SH-SY5Y (cell line): ENCODE measurements around the gene AKT3.

Experiments
- GATA2 ChIP-seq: IDR thresholded peaks from 2 replicates; pipeline ENCODE4 v1.6.1; 2011; ENCODE audit warnings: mild to moderate bottlenecking, low read depth, low read length
- GATA3 ChIP-seq: IDR thresholded peaks from 2 replicates; pipeline ENCODE4 v1.6.1; 2011; ENCODE audit warnings: low read depth, mild to moderate bottlenecking, low read length, moderate library complexity

Gene AKT3

DNA sequence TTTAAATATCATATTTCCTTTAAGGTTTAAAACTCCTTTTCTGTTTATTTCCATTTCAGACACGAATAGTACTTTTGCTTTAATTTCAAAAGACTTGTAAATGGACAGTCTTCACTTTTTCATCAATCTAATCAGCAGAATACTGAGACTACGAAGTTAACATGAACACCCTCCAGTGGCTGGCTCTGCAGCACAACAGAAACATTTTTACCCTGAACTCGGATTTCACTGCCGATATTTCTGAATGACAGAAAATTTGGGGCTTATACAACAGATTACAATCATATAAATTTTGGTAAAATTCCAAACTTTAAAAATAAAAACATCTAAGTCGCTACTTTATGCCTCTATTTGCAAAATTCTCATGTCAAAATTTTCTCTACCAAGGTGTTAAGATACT is 86.2 kb downstream of the AKT3 start:
- TF ChIP-seq GATA3 (no peak), GATA2 (no peak)

DNA sequence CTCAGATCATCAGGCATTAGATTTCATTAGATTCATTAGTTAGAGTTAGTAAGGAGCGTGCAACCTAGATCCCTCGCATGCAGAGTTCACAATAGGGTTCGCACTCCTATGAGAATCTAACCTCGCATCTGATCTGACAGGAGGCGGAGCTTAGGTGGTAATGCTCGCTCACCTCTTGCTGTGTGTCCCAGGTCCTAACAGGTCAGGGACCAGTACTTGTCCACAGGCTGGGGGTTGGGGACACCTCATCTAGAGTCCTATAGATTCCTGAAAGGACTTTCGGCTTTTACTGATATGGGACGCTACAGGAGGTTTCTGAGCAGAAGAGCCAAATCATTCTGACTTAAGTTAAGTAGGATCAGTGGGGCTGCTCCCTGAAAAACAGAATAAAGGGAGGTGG is 91.4 kb downstream of the AKT3 start:
- no peak for TF ChIP-seq GATA3

DNA sequence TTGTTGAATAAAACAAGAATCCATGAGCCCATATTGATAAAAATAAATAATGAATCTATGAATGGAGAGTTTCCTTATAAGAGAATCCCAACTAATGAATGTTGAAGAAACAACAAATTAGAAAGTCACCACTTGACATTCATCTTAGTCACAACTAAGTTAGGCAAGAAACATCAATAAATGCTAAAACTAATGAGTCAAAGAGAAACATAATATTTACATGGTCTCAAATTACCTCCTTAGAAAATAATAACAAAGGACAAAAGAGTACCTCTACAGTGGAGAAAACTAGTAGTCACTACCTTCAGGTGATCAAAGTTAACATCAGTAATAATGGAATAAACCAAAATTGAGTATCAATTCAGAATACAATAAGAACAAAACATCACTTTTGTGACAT is 93.5 kb downstream of the AKT3 start:
- TF ChIP-seq GATA2 = no peak
- TF ChIP-seq GATA3 = no peak

DNA sequence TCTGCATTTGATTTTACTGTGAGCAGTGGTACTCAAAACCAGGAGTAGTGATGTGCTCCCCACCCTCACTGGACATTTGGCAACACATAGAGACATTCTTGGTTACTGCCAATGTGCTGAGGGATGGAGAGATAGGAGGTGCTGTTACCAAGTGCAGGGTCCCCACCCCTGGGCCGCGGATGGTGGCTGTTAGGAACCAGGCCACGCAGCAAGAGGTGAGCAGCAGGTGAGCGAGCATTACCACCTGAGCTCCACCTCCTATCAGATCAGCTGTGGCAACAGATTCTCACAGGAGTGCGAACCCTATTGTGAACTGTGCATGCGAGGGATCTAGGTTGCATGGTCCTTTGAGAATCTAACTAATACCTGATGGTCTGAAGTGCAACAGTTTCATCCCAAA is 95.7 kb downstream of the AKT3 start:
- no peak for TF ChIP-seq GATA3
- TF ChIP-seq GATA2 = no peak

DNA sequence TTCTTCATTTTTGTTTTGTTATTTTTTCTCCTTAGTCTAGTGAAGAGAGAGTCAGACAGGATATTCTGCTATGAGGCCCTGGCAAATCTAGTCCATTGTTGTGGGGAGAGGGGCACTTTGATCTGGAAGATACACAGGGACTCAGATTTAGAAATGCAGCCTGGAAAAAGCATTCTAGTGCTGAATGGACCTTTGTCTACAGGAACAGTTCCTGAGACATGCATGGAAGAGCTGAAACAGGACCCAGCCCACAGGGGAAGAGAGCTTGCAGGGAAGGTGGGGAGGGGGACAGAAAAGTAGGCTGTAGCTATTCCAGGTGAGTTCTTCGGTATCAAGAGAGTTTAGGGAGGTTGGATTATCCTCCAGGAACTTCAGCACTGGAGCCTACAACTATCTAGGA is 98.5 kb downstream of the AKT3 start:
- TF ChIP-seq GATA2 (no peak; the same call in 1 of the 2 replicates), GATA3 (no peak)

DNA sequence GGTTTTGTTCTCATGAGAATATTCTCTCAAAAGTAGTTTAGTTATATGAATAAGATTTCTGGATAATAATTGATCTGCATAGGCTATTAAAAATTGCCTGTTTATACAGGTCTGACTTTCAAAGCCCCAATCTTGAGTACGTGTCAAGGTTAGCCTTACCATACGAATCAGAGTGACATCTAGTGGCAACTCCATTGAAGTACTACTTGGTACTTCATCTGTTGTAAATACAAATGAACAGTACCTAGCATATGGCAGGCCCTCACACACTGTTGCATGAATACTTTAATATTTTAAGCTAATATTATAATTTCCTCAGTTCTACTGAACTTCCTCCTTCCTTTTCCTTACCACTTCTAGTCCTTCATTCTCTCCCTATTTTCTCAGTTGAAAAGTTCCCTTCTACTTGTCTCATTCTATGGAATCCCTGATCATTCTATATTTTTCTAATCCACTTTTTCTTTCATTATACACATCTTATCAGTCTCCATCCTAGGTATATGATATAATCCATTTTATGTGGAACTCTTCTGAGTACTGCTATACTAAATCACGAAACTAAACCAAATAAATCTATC is 101.2 kb downstream of the AKT3 start:
- TF ChIP-seq GATA2 = no peak
- TF ChIP-seq GATA3 = no peak

DNA sequence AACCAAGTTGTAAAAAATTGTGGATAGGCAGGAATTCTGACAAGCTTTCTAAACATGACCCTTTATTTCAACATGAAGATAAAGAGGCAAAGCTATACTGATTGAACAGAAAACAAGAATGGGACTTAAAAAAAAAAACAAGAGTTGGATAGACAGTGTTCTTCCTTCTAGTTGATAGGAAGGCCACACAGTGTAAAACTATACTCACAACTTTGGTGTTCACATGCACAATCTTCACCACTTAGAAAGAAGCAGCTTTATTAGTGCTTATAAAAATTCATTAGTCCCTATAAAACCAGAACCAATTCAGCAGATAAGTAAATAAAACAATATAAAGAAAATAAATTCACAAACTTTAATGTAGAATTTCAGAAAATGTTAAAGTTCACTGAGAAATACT is 101.8 kb downstream of the AKT3 start:
- no peak for TF ChIP-seq GATA2
- TF ChIP-seq GATA3 = no peak

DNA sequence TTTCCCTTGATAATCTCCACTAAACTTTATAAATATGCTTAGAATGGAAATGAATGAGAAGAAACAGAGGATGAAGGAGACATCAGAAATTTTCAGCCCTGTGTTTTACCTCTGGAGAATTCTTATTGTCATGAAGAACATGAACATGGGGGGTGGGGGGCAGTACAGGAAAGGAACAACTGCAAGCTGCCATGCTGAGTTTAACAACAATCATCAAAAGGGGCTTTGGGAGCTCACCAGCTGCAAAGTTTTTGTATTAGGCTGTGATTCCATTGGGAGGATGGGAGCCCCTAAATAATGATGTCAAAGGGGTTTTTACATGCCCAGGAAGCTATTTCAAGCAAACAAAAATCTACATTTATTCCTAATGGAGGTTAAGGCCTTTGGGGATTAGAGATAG is 103.3 kb downstream of the AKT3 start:
- TF ChIP-seq GATA2 (no peak), GATA3 (no peak)

DNA sequence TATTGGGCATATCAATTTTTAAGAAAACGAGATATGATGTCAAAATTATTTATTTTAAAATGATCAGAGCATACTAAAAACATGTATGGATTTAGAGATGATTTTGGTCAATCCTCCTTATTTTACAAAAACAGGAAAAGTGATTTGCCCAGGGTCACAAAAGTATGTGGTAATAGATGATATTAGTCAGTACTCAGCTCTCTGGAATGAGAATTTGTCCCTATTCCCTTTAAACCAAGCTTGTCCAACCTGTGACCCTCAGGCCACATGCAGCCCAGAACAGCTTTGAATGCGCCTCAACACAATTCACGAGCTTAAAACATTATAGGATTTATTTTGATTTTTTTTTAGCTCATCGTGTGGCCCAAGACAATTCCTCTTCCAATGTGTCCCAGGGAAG is 104.7 kb downstream of the AKT3 start:
- TF ChIP-seq GATA2 (no peak), GATA3 (no peak)

DNA sequence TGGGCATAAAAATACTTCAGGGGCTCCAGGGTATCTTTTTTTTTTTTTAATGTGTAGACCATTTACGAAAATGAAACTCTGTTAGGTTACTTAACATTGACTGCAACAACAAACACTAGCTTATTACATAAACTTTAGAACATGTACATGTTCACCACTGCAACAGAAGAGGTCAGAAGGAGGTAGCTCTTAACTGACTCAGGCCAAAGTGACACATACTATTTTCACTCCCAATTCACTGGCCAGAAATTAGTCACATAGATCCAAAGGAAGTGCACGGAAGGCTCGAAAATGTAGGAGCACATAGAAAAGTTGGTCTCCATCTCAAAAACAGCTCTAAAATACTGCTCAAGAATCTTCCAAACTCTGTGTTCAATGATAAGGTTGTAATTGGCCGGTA is 107.2 kb downstream of the AKT3 start:
- TF ChIP-seq GATA2 = no peak
- TF ChIP-seq GATA3 = no peak

DNA sequence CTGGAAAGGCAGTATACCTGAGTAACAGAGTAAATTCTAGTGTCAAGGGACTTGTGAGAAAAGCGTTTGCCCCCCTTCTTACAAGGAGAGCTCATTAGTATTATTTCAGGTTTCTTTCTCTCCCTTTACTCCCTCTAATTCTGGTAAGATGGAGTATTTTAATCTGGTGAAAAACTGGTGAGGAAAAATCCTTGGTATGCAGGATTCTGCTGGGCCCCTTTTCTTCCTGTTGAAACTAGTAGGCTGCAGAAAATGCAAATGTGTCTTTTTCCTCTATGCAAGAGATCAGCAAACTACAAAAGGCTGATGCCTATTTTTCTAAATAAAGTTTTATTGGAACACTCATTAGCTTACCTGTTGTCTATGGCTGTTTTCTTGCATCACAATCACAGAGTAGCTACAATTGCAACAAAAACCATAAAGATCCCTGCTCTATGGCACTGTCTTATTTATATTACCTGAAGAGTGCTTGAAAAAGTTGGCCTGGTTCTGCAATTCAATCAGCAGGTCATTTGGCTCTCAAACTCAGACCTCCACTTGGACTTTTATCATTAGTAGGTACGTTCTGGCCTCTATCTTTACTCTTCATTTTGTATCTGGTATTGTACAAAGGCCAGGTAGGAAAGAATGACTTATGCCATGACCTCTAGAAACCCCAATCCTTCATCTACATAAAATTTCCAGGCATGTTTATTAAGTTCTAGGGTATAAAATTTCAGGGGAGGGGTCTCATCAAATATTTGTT is 109.6 kb downstream of the AKT3 start:
- TF ChIP-seq GATA2 (no peak), GATA3 (no peak)

DNA sequence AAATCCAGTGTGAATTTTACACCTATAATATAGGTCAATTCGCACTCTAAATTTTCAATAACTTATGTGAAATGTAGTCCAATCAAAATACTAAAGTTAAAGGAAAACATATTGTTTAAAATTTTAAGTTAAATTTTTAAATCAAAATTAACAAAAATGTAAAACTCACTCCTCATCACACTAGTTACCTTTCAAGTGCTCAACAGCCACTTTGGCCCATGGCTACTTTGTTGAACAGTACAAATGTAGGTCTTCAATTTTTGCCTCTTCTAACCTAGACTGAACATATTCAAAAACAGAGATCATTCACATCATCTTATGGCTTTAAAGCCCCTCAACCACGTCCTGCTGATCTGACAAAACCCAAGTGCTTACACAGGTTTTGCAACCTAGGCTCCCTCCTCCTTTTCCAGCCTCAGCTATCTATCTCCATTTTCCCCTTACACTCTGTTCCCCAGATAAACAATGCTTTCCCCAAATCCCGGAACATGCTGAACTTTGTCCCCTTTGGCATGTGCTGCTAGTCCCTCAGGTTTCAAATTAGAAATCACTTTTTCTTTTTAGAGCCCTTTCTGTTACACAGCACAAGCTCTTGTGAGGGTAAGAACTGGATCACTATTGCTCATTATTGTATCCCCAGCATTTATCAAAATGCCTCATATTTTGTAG is 110.6 kb downstream of the AKT3 start:
- TF ChIP-seq GATA2 (no peak), GATA3 (no peak)

DNA sequence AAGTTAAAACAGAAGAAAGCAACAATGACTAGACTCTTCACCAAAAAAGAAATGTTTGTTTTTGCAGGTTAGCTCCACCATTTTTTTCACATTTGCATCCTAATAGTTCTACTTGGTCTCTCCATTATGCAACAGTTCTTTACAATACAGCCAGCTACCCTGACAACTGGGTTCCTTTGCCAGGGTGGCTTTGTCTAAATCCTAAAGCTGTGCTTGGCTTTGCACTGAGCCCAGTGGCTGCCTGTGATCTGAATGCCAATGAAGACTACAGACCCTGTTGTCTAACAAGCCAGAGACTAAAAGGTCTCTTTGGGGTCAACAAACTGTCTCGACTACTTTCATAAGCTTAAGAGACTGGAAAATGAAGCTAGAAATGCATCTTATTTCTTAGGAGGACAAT is 112.0 kb downstream of the AKT3 start:
- TF ChIP-seq GATA3 (no peak), GATA2 (no peak)

DNA sequence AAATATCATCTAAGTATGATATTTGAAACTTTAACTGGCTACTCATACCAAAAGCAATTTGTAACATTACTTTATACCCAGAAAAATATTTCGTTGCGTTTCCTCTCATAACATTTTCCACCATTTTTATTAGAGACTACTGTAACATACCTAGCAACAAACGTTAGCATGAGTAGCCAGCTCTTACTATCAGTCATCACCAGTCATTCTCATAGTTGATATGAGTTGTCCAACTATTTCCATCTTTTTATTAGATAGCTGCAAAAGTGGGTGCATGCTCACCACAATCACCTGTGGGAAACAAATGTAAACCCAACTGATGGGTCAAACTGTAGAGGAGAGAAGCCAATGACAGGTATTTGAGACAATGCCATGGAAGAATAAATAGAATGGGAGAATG is 114.6 kb downstream of the AKT3 start:
- TF ChIP-seq GATA2 (no peak), GATA3 (no peak)

DNA sequence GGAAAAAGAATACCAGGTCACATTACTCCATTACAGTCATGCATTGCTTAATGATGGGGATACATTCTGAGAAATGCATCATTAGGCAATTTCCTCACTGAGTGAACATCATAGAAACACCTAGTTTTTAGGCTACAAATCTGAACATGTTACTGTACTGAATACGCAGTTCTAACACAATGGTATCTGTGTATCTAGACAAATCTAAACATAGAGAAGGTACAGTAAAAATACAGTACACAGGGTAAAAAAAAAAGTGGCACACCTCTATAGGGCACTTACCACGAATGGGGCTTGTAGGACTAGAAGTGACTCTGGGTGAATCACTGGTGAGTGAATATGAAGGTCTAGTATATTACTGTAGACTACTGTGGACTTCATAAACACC is 115.7 kb downstream of the AKT3 start:
- TF ChIP-seq GATA2 (no peak), GATA3 (no peak)
